NCI-H2029 treated with DMSO at 0.1 percent for 48 hours (cell line): ENCODE results near the gene USP9Y.
"Not testable (repeated sequence)": the region's sequence is repeated elsewhere in the genome, so short reads cannot be mapped to it uniquely, and the experiment has no call there.

Source experiments
- DNase-seq: peaks from one replicate; lab custom pipeline; 2025; lab: John Stamatoyannopoulos, UW

The USP9Y gene

DNA sequence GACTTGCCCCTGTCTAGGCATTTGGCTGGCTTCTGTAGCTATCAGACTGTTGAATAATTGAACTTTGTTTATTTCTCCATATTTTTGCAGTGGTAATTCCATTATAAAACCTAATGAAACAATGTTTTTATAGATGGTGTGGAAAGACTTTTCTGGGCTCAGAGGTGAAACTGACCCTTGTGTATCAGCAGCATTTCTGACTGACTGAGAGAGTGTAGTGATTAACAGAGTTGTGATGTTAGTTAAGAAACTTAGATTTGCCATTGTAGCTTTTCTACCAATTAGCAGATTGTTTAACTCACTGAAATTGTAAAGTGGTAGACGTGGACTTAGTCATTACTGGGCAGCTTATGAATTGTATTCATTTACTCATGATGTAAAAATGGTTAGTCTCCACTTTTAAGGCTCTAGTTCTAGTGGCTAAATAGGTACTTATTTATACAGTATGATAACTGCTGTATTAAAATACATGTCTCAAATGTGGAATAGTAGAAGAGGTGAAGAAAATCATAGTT lies at the start of gene USP9Y:
TSS of gene USP9Y (plus strand) at position 51 of the 515 bp plus-strand sequence. CDS start 8,217 bp downstream, outside the sequence.
- DNase-seq = no peak

GRCh38 chrY:12651621-12652036 lies 49.4 kb upstream of the USP9Y start:
- no peak for DNase-seq

GRCh38 chrY:12661745-12662681 lies 39.0 kb upstream of the USP9Y start:
- DNase-seq = no peak

- DNase-seq = no peak
These were observed 38.1 kb upstream of the USP9Y start for GRCh38 chrY:12662745-12663591.

DNA sequence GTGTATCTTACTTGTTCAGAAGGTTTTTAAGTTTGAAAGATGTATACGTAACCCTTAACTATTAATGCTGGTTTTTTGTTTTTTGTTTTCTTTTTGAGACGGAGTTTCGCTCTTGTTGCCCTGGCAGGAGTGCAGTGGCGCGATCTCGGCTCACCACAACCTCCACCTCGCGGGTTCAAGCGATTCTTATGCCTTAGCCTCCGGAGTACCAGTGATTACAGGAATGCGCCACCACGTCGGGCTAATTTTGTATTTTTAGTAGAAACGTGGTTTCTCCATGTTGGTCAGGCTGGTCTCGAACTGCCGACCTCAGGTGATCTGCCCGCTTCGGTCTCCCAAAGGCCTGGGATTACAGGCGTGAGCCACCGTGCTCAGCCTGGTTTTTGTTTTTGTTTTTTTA lies 37.2 kb upstream of the USP9Y start:
- DNase-seq = not testable (repeated sequence)

GRCh38 chrY:12678111-12678510 lies 22.9 kb upstream of the USP9Y start:
- DNase-seq = no peak

GRCh38 chrY:12681535-12681934 lies 19.5 kb upstream of the USP9Y start:
- no peak for DNase-seq

DNA sequence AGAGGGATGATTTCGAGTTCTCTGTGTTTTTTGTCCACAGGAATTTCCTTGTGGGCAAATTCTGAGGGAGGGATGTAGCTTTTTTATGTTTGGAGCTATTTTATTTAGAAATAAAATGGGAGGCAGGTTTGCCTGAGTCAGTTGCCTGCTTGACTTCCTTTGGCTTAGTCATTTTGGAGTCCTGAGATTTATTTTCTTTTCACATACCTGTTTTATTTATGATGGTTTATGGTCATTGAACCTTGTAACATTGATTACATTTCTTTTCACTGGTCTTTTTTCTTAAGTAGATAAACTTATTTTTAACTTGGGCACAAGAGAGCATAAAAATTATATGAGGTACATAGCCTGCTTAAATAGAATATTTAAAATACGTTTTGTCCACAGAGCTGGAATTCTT lies 12.7 kb upstream of the USP9Y start:
- DNase-seq = no peak

GRCh38 chrY:12700087-12700486 lies 944 bp upstream of the USP9Y start:
- no peak for DNase-seq

DNA sequence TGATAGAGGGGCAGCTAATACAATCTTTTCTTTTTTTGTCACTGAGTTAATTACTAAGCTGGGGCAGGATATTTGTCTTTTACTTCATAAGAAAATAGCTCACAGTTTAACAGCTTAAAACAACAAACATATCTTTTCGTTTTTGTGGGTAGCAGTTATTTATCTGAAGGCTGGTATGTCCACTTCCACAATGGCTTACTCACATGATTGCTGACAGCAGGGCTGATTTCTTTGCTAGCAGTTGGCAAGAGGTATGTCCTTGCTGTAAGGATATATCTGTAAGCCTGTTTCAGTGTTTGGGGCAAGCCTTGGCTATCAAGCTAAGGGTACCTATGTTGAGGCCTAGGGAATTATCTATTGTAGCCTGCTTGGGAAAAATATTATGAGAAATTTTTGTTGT lies 1.1 kb downstream of the USP9Y start:
- no peak for DNase-seq

DNA sequence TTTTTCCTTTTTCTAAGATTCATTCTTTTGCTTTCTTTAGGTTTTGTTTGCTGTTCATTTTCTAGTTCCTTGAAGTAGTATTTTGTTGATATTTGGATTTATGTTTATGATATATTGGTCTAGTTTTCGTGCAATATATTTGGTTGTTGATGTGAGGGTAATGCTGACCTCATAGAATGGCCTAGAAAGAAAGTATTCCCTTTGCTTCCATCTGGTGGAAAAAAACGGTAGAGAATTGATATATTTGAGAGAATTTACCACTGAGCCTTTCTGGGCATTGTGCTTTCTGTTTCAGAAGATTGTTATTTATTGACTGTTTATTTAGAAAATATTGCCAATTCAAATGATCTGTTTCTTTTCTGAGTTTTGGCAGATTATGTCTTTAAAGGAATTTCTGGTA lies 9.4 kb downstream of the USP9Y start:
- DNase-seq = no peak

DNA sequence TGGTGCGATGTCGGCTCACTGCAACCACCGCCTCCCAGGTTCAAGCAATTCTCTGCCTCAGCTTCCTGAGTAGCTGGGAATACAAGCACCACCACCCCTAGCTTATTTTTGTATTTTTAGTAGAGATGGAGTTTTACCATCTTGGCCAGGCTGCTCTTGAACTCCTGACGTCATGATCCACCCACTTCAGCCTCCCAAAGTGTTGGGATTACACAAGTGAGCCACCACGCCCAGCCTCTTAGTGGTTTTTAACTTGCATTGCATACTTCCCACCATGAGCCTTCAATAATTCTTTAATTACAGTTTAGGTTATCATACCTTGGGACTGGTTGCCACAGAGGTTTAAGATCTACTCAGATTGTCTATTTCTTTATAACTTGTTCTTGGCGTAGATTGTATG lies 14.3 kb downstream of the USP9Y start:
- DNase-seq = no peak

GRCh38 chrY:12729746-12730145 lies 28.7 kb downstream of the USP9Y start:
- DNase-seq = no peak

DNA sequence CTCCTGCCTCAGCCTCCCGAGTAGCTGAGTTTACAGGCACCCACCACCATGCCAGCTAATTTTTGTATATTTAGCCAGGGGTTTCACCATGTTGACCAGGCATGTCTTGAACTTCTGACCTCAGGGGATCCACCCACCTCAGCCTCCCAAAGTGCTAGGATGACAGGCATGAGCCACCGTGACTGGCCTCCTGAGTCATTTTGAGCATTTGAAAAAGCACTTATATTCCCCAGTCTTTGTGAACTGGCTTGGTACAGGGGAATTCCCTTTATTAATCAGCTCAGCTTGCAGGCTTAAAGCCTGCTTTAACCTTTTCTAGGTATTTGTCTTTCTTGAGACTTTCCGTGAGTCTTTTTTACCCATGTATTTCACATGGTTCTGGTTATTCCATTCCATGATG lies 32.6 kb downstream of the USP9Y start:
- DNase-seq = no peak

DNA sequence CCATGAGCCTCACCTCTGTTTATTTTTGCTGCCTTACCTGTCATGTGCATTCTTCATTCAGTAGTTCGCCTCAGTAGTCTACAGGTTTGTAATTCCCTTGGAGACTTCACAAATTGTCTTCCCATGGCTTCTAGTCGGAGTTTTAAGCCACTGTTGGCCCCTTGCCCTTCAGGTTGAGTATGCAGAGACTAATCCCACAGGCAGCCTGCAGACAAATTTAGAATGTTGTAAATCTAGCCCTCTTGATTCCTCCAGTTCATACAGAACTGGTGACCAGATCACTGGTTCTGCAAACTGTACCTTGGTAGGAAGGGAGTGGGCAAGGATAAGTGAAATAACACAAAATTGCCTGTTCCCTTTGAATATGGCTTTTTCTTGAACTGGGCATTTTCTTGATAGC lies 33.0 kb downstream of the USP9Y start:
- DNase-seq = no peak

DNA sequence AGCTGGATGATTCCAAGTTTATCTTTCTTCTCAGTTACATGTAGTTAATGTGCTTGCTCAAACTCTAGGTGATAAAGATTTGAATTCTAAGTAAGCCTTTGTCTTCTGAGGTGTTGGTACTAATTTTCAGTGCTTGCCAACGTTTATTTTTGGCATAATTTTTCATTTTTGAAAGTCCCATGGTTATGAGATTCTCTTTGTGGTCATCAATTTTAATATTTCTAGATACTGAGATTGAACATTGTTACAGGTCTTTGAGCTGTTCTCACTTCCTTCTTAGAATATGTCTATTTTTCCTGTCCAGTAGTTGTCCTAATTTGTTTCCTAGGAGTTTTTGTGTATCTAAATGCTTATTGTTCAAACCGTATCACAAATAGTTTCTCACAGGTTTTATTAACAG lies 40.4 kb downstream of the USP9Y start:
- no peak for DNase-seq

DNA sequence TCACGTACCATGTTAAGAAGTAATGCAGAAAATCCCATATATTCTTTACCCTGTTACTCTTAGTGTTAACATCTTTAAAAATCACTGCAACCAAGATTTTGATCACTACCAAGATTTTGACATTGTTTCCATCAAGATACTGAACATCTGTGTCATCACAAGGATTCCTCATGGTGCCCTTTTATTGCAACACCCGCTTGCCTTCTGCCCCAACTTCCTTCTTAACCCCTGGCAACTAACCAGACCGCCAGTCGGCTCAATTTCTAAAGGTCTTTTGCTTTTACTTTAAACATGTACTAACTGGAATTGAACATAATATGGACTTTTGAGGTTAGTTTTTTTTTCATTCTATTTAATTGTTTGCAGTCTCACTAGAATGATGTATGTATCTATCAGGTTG lies 41.7 kb downstream of the USP9Y start:
- DNase-seq = no peak

GRCh38 chrY:12744091-12744490 lies 43.1 kb downstream of the USP9Y start:
- no peak for DNase-seq

DNA sequence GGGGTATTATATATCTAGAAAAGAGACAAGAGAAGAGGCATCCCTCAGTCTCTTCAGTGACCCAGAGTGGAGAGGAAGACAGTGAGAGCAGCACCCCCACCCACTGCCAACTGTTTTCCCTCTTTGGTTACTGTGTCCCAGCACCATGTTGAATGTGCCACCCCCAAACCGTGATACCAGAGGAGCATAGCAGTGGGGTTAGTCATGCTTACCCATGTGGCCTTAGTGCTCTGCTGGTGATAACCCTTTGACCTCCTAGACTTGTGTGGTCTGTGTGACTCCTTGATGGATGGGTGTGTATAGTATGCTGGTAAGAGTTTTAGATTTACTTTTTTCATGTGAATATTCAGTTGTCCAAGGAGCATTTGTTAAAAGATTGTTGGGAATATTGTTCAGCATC lies 48.3 kb downstream of the USP9Y start:
- DNase-seq = no peak

GRCh38 chrY:12752856-12753255 lies 51.8 kb downstream of the USP9Y start:
- DNase-seq = no peak

- DNase-seq = no peak
These were observed 55.0 kb downstream of the USP9Y start for GRCh38 chrY:12756021-12756420.

- DNase-seq = no peak
These were observed 64.9 kb downstream of the USP9Y start for GRCh38 chrY:12765976-12766375.

GRCh38 chrY:12784521-12784920 lies 83.5 kb downstream of the USP9Y start:
- no peak for DNase-seq
